AG10803 (cell line): ENCODE measurements around the gene RIPK4.
A peak's percentile ranks its signal among the peaks of the same experiment; 100 is the strongest.

ENCODE experiments used
- DNase-seq: peaks from one replicate; pipeline ENCODE4 v3.0.0; 2010; ENCODE audit warnings: low read depth
- H3K4me3 ChIP-seq: 2 replicates; pipeline ENCODE4 v1.5.1; 2011; ENCODE audit warnings: mild to moderate bottlenecking, low read length, control low read depth
- TF ChIP-seq, protein P1 (sequence below): conservative IDR thresholded peaks from 2 replicates; pipeline ENCODE4 v1.5.1; 2011; ENCODE audit warnings: mild to moderate bottlenecking, low read length, control low read depth, inconsistent platforms

Gene RIPK4

DNA sequence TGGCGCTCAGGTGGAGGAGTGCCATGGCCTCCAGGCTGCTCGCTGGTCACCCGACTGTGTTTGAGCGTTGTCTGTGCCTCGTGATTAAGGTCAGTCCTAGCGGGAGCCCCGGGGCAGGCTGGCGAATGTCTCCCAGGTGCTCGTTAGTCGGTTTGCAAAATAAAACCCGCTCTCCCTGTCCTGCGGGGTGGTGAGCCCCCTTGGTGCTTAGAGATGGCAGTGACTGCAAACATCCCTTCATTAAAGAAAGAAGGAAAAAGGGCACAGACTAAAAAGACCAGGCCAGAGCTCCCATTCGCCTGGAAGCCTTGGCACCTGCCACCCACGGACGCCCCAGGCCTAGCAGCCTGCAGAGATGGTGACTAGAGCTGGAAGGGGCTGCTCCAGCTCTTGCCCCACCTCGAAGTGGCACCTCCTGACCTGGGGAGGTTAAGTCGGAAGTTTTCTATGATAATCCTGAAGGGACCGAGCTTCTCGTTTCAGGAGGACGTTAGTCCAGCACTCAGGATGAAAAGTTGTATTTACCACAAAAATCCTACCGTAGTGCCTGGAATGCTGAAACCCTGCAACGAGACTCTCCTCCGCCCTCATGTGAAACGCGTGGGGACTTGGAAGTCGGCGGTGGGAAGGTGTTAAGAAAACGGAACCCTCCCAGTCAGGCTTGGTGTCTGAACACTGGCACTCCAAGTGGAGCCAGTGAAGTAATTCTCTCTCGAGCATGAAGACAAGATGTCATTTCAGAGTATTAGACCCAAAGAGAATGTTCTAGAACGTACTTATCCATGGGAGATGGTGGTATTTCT lies 24.6 kb downstream of the RIPK4 start:
- H3K4me3 ChIP-seq: no peak overlapping the region
- DNase-seq: no peak
- TF ChIP-seq, protein P1, sequence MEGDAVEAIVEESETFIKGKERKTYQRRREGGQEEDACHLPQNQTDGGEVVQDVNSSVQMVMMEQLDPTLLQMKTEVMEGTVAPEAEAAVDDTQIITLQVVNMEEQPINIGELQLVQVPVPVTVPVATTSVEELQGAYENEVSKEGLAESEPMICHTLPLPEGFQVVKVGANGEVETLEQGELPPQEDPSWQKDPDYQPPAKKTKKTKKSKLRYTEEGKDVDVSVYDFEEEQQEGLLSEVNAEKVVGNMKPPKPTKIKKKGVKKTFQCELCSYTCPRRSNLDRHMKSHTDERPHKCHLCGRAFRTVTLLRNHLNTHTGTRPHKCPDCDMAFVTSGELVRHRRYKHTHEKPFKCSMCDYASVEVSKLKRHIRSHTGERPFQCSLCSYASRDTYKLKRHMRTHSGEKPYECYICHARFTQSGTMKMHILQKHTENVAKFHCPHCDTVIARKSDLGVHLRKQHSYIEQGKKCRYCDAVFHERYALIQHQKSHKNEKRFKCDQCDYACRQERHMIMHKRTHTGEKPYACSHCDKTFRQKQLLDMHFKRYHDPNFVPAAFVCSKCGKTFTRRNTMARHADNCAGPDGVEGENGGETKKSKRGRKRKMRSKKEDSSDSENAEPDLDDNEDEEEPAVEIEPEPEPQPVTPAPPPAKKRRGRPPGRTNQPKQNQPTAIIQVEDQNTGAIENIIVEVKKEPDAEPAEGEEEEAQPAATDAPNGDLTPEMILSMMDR: no peak

DNA sequence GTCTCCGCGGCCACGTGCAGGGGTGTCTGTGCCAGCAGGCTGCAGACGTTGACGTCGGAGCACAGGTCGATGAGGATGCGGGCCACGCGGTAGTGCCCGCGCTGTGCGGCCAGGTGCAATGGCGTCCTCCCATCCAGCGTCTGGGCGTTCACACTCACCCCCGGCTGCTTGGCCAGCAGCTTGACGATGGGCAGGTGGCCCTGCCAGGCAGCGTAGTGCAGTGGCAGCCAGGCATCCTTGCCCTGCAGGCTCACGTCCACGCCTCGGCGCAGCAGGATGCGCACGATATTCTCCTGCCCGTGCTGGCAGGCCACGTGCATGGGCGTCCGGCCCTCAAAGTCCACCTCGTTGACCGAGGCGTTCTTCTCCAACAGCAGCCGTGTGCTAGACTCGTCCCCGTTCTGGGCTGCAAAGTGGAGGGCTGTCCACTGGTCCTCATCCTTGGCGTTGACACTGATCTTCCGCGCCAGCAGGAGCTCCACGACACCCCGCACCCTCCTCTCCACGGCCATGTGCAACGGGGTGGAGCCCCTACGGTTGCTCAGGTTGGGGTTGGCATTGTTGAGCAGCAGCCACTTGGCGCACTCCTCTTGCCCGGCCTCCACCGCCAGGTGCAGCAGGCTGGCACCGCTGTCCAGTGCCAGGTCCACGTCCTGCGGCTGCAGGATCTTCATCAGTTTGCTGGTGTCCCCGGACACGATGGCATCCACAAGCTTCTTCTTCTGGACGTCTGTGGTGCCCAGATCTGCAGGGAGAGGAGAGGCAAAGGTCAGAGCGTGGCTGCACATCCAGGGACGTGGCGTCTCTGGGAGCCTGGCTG lies 25.4 kb downstream of the RIPK4 start:
- no peak overlapping the region for H3K4me3 ChIP-seq
- no peak for DNase-seq
- TF ChIP-seq, protein P1: no peak

DNA sequence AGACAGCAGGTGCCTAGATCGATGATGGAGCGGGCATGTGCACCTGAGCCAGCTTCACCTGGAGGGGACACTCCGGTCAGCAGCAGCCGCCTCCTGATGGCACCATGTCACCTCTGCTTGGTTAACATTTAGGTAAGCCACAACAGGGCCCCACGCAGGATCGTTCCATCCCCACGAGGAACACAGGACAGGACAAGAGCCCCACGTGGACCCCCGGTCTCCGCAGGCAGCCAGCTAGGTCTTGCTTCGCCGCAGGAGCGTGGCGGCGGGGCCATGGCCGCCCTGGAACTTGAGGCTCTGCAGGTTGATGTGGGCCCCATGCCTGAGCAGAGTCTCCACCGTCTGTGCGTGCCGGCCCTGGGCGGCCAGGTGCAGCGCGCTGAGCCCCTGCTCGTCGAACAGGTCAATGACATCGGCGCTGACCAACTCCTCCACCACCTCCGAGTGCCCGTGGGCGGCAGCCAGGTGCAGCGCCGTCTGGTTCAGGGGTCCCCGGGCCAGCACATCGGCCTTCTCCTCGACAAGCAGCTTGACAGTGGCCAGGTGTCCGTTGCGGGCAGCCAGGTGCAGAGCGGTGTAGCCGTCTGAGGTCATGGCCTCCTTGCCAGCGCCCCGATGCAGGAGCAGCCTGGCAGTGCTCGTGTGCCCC lies 26.1 kb downstream of the RIPK4 start:
- DNase-seq: no peak
- TF ChIP-seq, protein P1: no peak
- no peak overlapping the region for H3K4me3 ChIP-seq

DNA sequence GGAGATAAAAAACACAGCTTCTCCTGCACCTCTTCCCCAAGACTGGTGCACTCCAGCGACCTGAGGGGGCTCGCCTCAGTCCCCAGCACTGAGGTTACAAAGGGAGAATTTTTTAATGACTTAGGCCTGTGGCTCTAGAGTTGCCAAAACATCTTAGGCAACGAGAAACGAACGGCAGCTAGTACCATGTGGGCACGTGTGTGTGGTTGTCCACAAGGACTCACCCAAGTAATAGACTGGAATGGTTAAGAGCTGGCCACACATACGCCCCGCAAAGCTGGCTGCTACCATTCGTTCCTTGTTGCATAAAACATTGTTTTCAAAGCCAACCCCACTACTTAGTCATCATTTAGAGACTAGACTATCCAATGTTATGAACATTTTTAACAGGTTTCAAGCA lies 26.9 kb downstream of the RIPK4 start:
- no peak overlapping the region for H3K4me3 ChIP-seq
- peak; percentile 14 for DNase-seq
- TF ChIP-seq, protein P1: no peak

DNA sequence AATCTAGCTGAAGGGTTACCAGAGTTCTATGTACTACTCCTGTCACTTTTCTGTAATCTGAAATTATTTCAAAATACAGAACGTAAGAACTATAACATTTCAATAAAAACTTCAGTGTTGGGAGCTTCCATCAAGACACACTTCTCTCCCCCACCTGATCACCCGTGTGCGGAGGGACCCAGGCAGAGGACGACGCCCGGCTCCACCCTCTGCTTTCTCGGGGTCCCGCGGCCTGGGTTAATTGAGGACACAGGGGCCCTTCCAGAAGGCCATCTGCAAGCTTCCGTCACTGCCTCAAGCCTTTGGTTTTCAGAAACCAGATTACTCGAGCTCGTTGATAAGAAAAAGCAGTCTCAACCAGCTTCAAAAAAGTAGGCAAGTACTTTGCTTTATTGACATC lies 27.8 kb downstream of the RIPK4 start:
- TF ChIP-seq, protein P1: no peak
- no peak for DNase-seq
- H3K4me3 ChIP-seq: no peak overlapping the region

DNA sequence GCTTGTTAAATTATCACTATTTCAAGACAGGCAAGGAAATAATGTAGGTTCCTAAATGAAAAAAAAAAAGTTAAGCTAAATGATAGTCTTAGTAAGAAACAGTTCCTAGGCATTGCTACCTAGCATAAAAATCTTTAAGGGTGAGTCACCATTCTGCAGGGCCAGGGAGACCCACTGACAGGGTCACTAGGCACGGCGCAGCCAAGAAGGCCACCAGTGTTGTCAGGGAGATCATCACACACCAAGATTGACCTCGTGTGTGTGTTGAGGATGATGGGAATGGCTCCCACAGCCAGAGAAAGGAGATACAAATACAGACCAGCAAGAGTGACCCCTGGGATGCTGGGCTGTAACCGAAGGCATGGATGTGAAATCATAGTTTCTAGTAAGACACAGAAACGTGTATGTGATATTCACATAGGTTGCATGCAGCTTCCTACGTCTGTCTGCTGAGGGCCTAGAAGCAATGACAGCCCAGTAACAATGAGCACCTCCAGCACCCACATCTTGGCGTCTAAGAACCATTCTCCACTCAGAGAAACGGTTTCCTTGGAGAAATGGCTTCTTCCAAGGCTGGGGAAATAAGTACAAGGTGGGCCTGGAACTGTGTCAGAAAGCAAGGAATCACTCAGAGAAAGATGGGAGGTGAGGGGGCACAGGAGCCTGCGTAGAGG lies 29.1 kb downstream of the RIPK4 start:
- no peak overlapping the region for H3K4me3 ChIP-seq
- no peak for DNase-seq
- TF ChIP-seq, protein P1: no peak
